Measurements from ENCODE around the gene KRT8.

The KRT8 gene

DNA sequence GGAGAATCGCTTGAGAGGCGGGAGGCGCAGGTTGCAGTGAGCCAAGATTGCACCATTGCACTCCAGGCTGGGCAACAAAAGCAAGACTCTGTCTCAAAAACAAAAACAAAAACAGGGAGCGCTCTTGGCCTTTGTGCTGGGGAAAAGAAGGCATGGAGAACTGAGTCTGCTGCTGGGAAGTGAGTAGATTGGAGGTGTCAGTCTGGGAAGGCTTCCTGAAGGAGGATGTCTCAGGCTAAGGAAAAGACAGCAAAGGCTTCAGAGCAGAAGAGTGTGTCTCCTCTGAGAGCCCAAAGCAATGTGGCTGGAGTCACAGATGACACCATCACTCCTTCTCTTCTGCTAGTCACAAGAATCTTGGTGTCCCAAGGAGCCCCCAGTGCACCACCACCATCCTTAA lies 23.1 kb upstream of the KRT8 start:
- no peak for DNase-seq
- in situ Hi-C loops (cut with MboI; ENCODE audit: low pct_unique_long_range_greater_than_20kb, low sequenced_read_pairs), result no loop called here

DNA sequence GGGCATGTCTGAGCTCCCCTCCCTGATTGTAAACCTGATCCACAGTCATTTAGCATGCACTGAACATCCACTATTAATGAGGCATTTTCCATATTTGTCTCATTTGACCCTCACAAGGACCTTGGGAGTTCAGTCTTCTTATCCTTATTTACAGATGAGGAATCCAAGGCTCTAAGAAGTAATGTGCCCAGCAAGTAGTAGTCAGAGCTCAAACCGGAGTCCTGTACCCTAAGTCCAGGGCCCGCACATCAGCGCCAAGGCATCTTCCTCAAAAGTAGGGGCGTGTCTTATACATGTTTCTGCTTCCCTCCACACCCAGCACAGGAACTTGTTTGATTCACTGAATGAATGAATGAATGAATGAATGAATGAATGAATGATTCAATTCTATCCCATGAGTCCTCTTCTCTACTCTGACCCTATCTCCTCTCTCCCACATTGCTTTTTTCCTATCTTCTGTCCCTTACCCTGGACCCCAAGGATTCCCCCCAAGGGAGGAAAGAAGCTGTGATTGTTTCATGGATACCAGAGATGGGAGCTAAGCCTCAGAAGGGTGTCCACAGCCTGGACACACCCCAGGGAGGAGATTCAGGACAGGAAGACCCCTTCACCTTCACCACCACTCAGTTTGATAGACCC lies 21.8 kb upstream of the KRT8 start:
- in situ Hi-C loops (cut with MboI; ENCODE audit: low pct_unique_long_range_greater_than_20kb, low sequenced_read_pairs), result no loop called here
- no peak for DNase-seq

DNA sequence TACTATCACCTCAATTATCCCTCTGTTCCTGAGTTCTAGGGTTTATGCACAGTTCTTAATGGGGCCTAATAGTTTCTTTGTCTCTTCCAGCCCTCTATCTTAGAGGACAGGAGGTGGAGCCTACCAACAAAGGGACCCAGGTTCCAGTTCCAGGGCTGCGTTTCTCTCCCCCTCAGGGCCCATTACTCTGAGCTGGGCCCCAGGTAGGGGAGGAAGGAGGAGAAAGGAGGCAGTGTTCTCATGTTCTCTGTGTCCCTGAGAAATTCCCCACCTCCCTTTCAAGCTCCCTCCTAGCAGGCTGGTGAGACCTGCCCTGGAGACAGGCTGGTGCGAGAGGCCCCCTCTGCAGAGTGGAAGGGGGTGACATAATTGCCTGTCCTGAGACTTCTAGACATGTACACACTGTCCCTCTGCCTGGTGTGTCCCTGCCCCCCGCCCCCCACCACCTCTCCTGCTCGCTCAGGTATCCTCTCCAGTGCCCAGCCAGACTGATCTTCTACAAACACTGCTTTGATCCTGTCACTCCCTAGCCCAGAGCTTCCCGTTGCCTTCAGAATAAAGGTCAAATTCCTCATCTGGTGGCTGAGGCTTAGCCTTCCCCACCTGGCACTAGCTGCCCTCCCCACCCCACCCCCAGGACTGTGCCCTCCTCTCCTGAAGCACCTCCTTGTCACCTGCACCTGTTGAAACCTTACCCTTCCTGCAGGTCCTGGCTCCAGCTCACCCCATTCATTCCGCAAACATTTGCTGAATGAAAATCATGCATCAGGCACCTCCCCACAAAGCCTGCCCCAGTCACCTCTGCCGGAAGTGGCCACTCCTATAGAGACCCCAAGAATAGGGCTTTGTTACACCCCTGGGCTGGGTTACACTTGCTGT lies 21.1 kb upstream of the KRT8 start:
- in situ Hi-C loops (cut with MboI; ENCODE audit: low pct_unique_long_range_greater_than_20kb, low sequenced_read_pairs), result no loop called here
- no peak for DNase-seq

DNA sequence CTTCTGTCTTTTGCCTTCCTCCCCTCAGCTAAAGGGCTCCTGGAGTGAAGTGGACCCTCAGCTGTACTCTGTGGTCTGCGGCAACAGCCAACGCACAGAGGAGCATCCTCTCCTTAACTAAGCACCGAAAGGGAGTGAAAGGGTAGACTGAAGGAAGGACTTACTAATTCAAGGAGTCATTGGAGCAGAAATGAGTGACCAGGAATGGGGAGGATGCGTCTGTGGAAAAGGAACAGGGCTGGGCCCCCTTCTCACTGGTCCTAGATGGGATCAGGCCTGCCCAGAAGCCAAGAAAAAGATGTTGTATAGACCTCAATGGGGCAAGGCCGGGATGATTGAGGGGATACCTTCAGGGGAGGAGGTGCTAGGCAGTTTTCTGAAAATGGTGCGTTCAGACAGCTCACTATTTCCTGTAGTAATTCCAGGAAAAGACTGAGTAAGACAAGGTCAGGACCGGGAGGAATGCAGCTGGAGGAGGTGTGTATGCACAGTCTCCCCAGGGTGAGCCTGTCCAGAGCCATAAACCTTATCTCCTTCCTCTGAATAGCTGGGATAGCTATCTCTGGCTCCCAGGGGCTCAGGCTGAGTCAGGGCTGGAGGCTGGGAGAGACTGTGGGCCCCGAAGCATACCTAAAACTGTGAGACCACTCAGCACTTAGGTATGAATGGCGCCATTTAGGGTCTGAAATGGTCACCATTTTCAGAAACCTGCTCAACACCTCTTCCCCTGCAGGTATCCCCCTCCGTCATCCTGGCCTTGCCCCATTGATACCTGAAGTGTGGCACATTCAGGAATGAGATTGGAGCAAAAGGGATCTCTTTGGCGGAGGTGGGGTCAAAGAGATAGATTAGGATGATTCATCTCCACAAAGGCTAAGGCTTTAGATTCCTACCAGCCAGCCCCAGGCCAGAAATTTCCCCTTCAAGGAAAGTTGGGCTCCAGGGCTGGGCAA lies 20.2 kb upstream of the KRT8 start:
- no peak for DNase-seq
- in situ Hi-C loops (cut with MboI; ENCODE audit: low pct_unique_long_range_greater_than_20kb, low sequenced_read_pairs), result no loop called here

DNA sequence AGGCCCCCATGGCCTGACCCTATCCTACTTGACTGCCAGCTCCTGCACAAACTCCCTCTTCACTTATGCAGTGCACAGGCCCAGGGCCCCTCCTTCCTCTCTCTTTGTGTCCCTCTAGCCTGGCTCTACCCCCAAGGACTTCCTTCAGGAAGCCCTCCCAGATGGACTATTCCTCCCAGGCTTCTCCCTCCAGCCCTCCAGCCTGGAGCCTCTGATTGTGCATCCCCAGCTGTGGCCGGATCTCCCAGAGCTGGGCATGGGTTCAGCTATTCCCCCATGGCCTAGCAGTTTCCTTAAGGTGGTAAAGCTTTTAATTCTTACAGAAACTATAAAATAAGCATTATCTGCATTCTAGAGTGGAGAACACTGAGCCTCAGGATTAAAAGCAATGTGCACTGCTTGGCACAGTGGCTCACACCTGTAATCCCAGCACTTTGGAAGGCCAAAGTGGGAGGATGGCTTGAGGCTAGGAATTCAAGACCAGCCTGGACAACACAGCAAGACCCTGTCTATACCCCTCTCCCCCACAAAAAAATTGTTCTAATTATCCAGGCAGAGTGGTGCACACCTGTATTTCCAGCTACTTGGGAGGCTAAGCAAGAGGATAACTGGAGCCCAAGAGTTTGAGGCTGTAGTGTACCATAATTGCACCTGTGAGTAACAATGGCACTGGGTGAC lies 16.8 kb upstream of the KRT8 start:
- in situ Hi-C loops (cut with MboI; ENCODE audit: low pct_unique_long_range_greater_than_20kb, low sequenced_read_pairs), result no loop called here
- no peak for DNase-seq

DNA sequence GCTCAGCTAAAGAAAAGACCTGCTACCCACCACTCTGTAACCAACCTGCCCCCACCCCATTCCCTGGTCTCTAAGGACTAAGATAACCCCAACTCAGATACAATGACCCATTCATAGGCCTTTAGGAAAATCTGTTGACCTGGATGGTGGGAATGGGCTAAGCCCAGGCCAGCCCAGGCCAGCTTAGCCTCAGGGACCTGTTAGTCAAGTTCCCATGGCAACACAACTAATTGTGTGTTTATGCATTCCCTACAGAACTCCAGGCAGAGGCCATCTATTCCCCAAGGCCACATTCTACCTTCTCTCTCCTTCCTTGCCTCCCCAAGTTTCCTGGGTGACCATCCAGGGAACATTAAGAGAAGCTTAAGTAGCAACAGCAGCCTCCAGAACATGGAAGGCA lies 16.1 kb upstream of the KRT8 start:
- in situ Hi-C loops (cut with MboI; ENCODE audit: low pct_unique_long_range_greater_than_20kb, low sequenced_read_pairs), result no loop called here
- no peak for DNase-seq

DNA sequence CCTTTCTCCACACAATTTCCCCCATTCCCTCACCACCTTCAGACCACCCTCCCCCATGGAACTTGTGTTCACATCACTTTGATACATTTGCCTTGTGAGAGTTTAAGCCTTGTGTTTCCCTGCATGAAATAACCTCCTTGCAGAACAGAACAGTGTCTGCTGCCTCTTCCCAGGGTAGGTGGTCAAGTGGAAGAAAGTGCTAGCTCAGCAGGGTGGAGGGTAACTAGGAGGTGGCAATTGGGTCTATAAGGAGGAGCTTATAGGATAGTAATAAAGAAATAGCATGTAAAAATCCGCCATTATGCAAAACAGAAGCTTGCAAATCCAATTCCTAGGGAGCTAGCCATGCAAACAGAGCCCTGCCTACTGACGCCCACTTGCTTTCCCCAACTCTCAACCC lies 13.9 kb upstream of the KRT8 start:
- DNase-seq, result no peak
- in situ Hi-C loops (cut with MboI; ENCODE audit: low pct_unique_long_range_greater_than_20kb, low sequenced_read_pairs), result no loop called here

DNA sequence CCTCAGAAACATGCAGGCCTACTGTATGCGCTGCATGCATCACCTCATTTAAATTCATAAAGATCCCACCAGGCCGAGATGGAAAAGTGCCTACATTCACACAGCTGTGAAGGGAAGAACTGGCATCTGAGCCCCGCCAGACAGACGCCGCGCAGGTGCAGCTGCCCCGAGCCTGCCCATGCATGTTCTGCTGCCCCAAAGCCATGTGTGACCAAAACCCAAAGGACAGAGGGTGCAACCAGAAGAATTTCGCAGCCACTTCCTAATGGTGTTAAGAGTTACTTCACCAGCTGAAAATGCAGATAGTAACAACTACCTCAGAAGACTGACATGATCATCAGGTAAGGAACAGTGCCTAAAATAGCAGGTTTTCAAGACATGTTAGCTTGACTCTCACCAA lies 13.5 kb upstream of the KRT8 start:
- in situ Hi-C loops (cut with MboI; ENCODE audit: low pct_unique_long_range_greater_than_20kb, low sequenced_read_pairs), result no loop called here
- no peak for DNase-seq

DNA sequence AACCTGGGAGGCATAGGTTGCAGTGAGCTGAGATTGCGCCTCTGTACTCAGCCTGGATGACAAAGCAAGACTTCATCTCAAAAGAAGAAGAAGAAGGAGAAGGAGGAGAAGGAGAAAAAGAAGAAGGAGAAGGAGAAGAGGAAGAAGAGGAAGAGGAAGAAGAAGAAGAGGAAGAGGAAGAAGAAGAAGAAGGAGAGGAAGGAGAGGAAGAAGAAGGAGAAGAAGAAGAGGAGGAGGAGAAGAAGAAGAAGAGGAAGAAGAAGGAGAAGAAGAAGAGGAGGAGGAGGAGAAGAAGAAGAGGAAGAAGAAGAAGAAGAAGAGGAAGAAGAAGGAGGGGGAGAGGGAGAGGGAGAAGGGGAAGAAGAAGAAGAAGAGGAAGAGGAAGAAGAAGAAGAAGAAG lies 12.9 kb upstream of the KRT8 start:
- DNase-seq, result no peak
- in situ Hi-C loops (cut with MboI; ENCODE audit: low pct_unique_long_range_greater_than_20kb, low sequenced_read_pairs), result no loop called here

DNA sequence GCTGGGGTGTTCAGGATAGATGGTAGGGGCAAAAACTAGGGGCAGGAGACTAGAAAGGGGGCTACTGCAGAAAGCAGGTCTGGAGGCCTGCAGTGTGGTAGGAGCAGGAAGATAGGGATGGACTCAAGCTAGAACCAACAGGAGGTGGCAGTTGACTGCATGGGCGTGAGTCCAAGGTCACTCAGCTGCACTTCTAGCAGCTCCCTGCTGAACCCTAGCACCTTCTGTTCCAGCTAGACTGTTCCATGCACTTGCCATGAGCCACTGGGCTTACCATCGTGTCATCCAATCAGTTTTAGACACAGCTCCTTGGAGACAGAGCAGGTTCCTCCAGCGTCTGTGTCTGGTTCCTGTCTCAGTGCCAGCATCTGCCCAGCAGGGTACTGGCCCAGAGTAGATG lies 11.3 kb upstream of the KRT8 start:
- DNase-seq, result no peak
- in situ Hi-C loops (cut with MboI; ENCODE audit: low pct_unique_long_range_greater_than_20kb, low sequenced_read_pairs), result no loop called here

DNA sequence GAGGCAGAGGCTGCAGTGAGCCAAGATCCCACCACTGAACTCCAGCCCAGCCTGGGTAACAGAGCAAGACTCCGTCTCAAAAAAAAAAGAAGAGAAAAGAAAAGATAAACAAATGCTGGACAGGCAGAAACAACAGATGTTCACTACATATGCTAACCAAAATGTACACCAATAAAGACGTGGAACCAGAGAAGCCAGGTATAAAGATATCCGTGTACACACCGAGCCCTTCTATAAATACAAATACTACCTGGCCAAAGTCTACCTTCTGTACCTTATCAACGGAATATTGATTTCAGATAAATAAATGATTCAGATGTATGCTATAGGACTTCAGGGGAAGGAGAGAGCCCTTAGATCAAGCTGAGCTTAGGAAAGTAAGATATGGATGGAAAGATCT lies 10.8 kb upstream of the KRT8 start:
- no peak for DNase-seq
- in situ Hi-C loops (cut with MboI; ENCODE audit: low pct_unique_long_range_greater_than_20kb, low sequenced_read_pairs), result no loop called here

DNA sequence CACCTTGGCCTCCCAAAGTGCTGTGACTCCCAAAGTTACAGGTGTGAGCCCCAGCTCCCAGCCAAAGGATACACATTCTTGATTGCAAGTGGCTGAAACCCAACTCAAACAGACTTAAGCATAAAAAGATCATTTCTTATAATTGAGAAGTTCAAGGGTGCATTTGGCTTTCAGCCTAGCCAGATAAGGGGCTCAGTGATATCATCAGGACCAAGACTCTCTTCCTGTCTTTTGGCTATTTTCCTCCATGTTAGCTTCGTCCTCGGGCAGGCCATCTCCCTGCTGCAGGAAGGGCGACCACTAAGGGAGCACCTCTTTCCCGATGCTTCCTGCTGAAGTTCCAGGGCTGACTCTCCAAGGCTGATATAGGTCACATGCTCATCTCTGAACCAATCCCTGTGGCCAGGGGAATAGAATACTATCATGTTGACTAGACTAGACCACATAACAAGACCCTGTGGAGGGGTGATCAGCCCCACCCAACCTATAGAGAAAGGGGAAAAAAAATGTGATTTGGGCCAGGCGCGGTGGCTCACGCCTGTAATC lies 9.8 kb upstream of the KRT8 start:
- in situ Hi-C loops (cut with MboI; ENCODE audit: low pct_unique_long_range_greater_than_20kb, low sequenced_read_pairs), result no loop called here
- DNase-seq, result no peak

DNA sequence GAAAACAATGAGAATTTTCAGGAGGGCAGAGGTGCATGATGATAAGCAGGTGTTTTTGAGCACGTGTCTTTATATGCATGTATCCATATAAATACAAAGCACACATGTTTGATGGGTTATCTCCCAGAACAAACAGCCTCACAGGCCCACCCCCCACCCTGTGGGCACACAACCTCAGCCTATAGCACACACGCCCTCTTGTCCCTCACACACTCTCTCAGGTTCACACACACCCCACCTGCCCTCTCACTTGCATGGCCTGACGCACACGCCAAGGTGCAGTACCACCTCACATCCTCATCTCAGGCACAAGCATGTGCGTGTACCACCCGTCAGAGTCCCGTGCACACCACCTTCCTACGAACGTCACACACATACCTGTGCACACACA lies 8.6 kb upstream of the KRT8 start:
- no peak for DNase-seq

DNA sequence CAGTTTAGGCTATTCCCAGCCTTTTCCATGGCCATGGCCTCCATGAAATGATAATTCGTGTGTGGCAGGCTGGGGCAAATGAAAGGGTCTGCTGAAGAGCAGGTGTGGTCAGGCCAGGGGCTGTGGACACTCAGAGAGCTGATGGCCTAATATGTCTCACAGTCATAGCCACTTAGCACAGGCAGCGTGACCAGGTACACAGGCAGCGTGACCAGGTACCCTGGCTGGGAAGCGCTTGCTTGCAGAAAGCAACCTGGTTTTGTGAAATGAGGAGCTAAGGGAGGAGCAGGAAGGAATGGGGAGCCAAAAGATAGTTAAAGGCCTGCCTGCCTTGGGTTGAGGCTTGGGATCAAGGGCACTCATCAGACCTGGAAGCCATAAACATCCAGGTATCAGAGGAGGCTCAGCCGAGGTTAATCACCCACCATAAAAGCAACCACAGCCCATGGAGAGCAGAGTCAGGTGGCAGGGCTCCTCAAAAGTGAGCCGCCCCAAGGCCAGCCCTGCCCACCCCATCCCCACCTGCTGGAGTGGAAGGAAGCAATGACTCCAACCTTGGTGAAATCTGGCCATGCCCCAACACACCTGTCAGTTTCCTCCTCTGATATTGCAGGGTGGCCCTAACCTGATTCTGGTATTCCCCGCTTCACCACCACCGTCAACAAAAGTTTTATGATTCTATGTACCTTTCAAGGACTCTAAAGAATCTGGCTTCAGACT lies 8.0 kb upstream of the KRT8 start:
- in situ Hi-C loops (cut with MboI; ENCODE audit: low pct_unique_long_range_greater_than_20kb, low sequenced_read_pairs), result no loop called here
- DNase-seq, result no peak

More for the DNA sequence above, 8.6 kb upstream of the KRT8 start:
- in situ Hi-C loops (cut with MboI; ENCODE audit: low pct_unique_long_range_greater_than_20kb, low sequenced_read_pairs), result no loop called here

DNA sequence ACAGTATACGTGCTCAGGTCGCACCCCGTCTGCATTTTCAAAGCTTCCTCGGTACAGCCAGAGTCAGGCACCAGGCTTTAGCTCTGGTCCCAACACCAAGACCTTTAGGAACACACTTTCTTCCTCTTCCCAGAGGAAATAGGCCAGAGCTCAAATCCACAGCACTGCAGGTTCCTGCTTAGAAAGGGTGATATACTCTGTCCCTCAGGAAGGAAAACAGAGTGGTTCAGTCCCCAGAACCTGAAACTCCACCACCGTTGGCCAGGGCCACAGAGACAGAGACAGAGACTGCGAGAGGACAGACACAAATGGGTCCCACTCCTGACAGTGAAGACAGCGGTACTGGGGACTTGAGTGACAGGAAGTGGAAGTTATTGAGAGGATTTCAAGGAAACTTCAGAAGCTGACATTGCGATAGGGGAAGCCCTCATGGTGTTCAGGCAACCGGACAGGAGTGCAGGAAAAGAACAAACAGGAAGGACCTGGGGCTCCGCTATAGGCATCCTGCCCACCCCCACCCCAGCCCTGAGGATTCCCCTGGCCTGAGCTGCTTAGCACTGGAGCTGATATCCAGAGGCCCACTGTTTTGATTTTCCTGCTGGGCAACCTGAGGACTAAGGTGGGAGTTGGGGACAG lies 5.5 kb upstream of the KRT8 start:
- in situ Hi-C loops (cut with MboI; ENCODE audit: low pct_unique_long_range_greater_than_20kb, low sequenced_read_pairs), result no loop called here
- DNase-seq, result peak; percentile 60

DNA sequence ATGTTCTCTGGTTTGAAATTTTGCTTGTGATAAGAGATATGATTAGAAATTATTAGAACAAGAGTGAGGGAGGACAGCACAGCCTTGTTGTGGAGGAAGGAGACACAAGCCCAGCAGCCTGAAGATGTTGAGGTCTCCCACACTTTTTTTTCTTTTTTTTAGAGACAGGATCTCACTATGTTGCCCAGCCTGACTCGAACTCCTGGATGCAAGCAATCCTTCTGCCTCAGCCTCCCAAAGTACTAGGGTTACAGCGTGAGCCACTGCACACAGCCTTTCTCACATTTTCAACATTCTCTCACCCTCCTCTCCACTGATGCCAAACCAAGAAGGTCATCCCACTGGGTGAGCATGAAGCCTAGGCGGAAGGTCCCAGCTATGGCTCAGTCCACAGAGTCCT lies 4.9 kb upstream of the KRT8 start:
- in situ Hi-C loops (cut with MboI; ENCODE audit: low pct_unique_long_range_greater_than_20kb, low sequenced_read_pairs), result loop anchor here (10.0 kb wide), 1 partner anchor 45 kb away; no protein-coding TSS in a partner anchor
- no peak for DNase-seq

DNA sequence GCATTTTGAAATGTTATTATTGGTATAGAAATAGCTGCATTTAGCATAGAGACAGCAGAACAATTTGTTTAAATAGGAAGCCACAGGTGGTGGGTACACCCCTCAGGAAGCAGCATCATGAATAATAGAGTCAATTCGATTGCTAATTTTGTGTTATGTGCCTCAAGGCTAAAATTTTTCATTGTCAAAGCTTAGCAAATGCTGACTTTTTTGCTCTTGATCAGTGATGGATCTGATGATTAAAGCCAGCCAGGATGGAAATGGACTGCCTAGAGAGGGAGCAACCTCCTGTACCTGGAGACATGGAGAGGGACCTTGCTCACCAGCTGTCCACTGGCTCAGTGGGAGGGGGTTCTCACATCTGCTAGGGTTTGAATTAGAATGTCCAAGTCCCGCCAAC lies 4.5 kb upstream of the KRT8 start:
- in situ Hi-C loops (cut with MboI; ENCODE audit: low pct_unique_long_range_greater_than_20kb, low sequenced_read_pairs), result loop anchor here (10.0 kb wide), 1 partner anchor 45 kb away; no protein-coding TSS in a partner anchor
- no peak for DNase-seq

Data from KBM-7 (cell line).